VCaP (cell line): ENCODE data around the gene ADGRF5.

Experiments used
- H3K27ac ChIP-seq: fragments of 450-650 bp; 2 replicates; pipeline ENCODE4 v1.5.1; 2017
- TF ChIP-seq, protein P1 (sequence below): fragments of 450-650 bp; conservative IDR thresholded peaks from 2 replicates; pipeline ENCODE4 v1.5.1; 2017; ENCODE audit warnings: mild to moderate bottlenecking, moderate library complexity

The ADGRF5 gene

GRCh38 chr6:46904117-46904516 lies 17.6 kb downstream of the ADGRF5 start:
- no peak overlapping the region for H3K27ac ChIP-seq
- TF ChIP-seq, protein P1, sequence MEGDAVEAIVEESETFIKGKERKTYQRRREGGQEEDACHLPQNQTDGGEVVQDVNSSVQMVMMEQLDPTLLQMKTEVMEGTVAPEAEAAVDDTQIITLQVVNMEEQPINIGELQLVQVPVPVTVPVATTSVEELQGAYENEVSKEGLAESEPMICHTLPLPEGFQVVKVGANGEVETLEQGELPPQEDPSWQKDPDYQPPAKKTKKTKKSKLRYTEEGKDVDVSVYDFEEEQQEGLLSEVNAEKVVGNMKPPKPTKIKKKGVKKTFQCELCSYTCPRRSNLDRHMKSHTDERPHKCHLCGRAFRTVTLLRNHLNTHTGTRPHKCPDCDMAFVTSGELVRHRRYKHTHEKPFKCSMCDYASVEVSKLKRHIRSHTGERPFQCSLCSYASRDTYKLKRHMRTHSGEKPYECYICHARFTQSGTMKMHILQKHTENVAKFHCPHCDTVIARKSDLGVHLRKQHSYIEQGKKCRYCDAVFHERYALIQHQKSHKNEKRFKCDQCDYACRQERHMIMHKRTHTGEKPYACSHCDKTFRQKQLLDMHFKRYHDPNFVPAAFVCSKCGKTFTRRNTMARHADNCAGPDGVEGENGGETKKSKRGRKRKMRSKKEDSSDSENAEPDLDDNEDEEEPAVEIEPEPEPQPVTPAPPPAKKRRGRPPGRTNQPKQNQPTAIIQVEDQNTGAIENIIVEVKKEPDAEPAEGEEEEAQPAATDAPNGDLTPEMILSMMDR, result no peak

DNA sequence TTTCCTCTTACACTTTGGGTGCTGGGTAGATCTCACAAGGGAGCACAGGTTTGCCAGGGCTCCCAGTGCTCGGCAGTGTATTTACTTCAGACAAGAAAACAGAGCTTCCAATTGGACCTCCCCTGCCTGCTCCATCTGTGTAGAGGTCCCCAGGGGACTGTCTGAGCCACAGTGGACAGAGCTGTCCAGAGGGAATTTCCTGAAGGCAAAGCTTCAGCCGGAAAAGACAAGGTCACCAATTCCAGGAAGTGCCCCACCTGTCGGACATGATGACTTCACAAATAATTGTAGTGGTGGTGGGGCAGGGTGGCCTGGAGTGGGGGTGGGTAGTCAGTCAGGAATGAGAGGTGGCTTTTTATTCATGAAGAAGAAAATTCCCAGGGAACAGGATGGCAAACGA lies 18.6 kb downstream of the ADGRF5 start:
- no peak overlapping the region for H3K27ac ChIP-seq
- TF ChIP-seq, protein P1, result no peak

- no peak overlapping the region for H3K27ac ChIP-seq
- TF ChIP-seq, protein P1, result no peak
Observed at GRCh38 chr6:46901882-46902314, 19.8 kb downstream of the ADGRF5 start.

GRCh38 chr6:46900266-46900665 lies 21.5 kb downstream of the ADGRF5 start:
- H3K27ac ChIP-seq, result no peak overlapping the region
- TF ChIP-seq, protein P1, result no peak

DNA sequence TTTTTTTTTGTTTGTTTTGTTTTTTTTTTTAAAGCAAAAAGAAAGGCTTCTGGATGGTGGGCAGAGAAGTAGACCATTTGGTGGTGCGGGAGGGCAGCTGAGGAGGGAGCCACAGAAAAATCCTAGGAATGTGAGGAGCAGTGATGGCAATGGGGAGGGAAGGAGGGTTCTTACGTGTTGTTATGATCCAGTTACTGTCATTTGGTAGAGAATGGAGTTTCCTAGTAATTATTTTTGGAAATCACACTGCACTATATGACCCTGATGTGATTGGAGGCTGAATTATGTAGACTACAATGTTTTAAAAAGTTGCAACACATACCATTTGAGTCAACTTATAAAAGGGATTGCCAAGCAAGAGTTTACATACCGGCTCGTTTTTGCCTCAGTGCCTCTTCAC lies 22.1 kb downstream of the ADGRF5 start:
- TF ChIP-seq, protein P1, result no peak

DNA sequence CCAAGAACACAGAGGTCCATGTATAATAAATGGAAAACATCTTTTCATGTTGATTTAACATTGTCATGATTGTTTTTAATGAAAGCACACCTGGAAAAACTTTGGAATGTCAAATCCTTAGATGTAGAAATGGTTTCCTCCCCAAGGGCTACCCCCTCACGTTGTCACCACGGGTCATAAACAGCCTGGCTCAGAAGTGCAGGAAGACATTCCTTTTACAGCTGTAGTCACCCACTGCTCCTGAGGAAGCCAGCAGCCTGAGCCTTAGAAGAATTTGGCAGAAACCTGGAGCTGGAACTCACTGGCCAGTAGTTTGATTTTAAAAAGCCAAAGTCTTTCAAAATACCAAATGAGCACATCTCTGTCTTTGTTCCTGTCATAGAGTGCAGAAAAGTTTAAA lies 23.7 kb downstream of the ADGRF5 start:
- TF ChIP-seq, protein P1, result no peak
- H3K27ac ChIP-seq, result no peak overlapping the region

More for the DNA sequence above, 22.1 kb downstream of the ADGRF5 start:
- no peak overlapping the region for H3K27ac ChIP-seq

DNA sequence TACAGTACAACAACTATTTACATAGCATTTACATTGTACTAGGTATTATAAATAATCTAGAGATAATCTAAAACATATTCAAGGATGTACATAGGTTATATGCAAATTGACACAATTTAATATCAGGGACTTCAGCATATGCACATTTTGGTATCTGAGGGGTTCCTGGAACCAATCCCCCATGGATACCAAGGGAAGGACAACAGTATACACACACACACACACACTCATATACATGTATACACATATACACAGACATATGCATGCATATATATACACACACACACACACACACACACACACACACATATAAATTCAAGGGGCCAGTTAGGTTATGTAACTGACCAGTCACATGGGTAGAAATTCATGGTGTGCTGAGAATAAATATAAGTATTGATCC lies 24.9 kb downstream of the ADGRF5 start:
- H3K27ac ChIP-seq, result no peak overlapping the region

More for the DNA sequence above, 24.9 kb downstream of the ADGRF5 start:
- TF ChIP-seq, protein P1, result no peak
